NCI-H1930 (cell line): ENCODE measurements around the gene LEKR1.
"Not testable (repeated sequence)": the region's sequence is repeated elsewhere in the genome, so short reads cannot be mapped to it uniquely, and the experiment has no call there.

Experiments used
- DNase-seq, 2 experiments: peaks; one replicate each; lab custom pipeline; 2025; lab: John Stamatoyannopoulos, UW

The LEKR1 gene

DNA sequence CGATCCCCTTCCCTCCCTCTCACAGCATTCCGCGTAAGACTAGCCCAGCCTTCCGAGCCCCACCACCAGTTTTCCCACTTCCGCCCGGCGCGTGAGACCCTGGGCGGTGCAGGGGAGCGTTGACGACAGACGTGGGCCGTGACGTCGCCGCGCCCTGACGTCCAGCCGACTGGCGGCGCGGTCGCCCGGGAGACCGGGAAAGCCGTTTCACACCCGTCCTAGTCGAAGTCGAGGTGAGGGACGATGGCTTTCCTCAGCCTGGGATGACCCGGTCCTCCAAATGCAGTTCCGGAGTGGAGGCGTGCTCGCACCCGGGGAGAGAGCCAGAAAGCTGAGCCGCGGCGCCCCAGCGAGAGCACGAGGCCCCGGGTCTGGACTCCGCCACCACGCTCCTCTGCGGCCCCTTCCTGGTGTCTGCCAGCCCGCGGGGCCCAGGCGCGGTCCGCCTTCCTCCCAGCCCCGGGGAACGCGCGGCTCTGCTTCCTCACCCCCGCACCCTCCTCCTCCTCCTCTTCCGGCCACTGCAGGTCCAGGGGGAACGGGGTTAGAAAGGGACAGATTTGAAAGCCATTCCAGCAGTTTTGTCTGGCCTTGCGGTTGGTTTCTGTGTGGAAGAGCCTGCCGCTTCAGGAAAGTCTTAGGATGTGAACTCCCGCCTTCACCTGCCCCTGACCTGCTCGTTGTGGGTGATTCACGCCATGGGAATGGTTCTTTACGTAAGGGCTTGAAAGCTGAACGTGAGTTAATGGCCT, at the start of gene LEKR1:
TSS of gene LEKR1 (plus strand) at position 210 of the 752 bp plus-strand sequence. CDS start 2,977 bp downstream, outside the sequence.
- DNase-seq = peak; percentile 70 to 74

DNA sequence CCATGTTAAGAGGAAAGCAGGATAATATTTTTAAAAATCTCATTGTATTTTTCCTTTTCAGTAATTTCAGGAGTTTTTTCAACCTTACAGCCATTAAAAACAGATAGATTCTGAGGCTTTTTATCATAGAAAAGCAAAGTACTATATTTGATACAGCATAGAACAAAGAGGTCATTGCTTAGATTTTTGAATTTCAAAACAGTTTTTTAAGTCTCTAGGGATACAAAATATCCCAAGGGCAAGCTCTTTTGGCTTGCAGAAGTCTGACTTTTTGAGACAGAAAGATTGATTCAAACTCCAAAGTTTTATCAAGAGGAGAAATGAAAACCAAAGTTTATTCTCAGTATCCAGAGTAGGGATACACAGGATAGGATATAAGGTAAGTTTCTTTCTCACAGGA, 49.3 kb upstream of the LEKR1 start:
- DNase-seq = no peak

DNA sequence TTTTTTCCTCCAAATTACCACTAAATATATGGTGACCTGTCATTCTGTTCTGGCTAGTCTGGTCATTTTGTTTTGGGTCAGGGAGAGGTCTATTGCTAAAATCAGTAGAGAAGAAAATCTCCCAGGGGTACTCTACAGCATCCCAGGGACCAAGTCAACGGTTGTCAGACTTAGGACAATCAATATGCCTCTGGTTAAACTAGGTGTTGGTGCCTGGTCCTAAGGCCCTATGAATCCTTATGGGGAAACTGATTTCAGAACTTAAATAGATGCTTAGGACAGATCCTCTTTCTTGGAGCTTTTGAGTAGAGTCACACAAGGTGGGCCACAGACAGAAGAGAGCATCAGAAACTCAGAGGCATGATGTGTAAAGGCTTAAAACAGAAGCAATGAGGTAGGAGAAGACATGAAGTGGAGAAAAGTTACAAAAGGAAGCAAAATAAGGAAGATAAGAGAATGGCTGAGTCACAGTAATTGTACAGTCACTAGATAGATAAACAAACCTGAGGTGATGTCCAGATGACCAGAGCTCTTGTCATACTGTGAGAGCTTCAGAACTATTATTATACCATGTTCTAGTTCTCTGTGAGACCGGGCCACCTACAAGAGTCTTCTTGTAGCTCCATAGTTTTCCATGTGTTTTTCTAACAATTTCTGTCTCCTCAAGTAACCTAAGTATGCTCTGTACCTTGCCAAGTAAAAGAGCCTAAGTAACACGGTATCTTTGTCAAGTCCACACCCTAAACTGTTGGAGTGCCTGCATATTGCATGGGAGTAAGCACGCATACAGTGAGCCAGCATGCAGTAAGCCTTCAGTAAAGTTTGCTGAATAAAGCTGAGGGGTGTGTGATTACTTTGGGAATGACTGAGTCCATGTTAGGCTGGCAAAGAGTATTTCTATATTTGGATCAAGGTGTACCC, 44.6 kb upstream of the LEKR1 start:
- no peak for DNase-seq

DNA sequence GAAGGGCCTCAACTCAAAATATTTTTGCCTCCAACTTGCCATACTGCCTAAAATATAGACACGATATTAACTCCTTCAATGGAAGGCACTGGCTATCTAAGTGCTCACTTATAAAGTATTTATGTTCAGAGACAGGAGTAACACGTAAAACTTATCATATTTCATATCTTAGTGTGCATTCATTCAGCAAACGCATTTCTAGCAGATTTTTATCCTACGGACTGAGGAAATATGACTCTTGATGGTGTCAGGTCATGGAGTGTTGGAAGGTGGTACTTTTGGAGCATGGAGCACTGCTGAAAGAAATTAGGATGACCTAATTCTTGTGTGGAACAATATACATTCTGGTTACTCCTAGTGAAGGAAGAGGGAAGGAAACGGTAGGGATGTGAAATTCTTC, 43.8 kb upstream of the LEKR1 start:
- no peak for DNase-seq

DNA sequence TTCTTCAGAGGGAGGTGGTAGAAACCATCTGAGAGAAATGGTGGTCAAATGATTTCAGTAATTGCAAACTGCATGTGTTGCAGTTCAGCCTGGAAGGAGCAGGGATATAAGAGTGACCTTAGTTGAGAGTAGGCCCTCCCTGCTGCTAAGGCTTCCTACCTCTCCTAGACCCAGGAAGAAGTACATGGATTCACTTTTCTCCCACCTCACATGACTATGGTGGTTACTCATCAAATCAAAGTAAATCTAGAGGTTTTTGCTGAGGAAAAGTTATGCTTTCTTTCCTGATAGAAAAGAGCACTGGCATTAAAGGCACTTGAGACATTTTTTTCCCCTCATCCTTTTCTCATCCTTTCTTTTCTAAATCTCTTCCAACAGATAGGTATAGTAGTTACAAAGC, 43.2 kb upstream of the LEKR1 start:
- DNase-seq = no peak

DNA sequence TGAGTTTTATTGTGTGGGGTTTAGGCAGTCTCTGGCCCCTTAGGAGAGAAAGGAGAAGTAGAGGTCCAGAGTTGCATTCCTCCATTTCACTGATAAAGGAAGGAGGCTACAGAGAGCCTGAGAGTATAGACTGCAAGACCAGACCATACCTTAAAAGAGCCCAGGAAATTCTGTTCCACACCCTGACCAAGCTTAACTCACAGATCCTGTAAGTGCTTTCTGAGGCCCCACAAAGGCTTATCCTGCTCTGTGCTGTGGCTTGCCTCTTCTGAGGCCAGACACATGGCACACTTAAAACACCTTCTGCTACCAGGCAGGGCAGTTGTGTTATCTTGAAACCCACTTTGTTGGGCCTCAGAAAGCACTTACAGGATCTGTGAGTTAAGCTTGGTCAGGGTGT, 39.2 kb upstream of the LEKR1 start:
- no peak for DNase-seq

DNA sequence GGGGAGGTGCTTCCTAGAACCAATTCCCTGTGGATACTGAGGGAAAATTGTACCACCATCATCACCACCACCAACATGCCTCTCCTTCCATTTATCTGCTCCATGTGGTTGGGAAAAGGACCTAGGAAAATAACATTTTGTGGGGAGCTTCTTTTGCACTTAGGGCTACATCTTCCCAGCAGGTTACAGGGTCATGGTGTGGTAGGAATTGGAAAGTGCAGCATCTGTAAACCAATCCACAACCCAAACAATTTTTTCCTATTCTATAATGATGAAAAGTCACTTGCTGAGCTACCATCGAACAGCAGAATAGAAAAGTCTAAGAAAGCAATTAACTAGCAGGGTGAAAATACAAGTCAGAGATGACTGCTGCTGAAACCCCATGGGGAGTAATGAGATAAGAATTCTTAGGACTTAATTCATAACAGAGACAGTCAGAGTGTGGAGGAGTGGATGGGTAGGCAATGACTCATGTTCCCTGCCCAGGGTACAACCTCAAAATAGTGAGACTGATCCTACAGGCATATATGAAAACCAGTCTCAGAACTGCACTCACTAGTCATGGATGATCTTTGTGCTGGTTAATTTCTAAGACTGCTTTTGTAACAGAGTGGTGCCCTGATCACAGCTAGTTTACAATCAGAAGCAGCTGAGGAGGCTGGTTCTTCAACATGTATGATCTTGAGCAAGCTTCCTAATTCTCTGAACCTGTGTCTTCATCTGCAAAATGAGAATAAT, 38.1 kb upstream of the LEKR1 start:
- no peak for DNase-seq

DNA sequence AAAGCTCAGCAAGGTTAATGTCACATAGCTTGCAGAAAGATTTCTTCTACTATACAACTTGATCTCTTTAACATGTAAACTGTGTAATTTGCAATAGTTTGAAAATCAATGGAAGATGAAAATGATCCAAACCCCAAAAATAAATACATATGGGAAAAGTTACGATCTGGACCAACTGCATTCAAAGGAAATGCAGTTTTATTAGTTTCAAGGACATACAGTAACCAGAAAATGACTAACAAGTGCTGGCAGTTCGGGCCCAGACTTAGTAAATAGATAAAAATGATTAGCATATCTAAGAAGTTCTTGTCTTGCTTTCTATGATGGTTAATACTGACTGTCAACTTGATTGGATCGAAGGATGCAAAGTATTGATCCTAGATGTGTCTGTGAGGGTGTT, 37.3 kb upstream of the LEKR1 start:
- no peak for DNase-seq

DNA sequence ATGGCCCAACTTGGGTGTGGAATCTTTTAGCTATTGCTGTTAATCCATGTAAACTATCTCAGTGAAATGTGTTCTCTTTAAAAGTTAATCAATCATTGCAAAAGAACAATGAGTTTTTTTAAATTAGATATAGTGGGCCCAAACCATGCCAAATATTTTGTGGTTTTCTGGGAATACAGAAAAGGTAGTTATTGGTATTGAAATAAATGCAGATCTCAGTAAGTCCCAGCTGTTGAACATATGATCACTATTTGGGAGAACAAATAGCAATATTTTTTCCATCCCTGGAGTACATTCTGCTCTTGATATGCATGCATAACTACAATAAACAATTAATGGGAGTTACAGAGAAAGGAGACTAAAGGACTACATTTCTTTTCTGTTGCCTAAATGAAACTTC, 36.0 kb upstream of the LEKR1 start:
- DNase-seq = no peak

DNA sequence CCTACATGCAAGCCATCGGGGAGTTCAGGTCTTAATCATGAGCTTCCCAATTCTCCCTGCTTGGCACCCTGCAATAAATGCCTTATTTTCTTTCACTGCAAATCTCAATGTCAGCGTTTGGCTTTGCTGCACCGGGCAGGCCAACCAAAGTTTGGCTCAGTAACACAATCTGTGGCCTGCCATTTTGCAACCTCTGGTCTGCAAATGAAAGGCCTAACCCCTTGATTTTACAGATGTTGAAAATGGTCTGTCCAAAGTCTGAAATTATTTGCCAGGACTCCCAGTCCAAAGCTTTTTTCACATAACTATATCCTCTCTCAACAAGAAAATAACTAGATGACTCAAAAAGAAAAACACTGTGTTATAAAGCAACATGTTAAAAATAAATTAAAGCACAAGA, 34.0 kb upstream of the LEKR1 start:
- no peak for DNase-seq

DNA sequence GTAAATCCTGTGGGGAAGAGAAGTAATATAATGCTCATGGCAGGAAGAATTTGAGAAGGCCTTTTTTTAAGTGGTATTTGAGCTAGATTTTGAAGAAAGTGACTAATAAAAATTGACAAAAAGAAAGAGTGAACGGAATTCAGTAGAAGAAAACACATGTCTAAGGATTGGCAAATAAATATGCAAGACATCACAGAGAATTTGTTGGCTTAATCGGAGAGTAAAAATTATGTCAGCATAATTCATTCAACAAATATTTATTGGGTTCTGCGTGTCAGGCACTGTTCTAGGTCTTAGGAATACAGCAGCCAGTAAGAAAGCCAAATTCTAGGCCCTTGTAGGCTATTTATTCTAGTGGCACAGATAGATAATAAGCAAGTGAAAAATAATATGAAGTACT, 33.6 kb upstream of the LEKR1 start:
- no peak for DNase-seq

DNA sequence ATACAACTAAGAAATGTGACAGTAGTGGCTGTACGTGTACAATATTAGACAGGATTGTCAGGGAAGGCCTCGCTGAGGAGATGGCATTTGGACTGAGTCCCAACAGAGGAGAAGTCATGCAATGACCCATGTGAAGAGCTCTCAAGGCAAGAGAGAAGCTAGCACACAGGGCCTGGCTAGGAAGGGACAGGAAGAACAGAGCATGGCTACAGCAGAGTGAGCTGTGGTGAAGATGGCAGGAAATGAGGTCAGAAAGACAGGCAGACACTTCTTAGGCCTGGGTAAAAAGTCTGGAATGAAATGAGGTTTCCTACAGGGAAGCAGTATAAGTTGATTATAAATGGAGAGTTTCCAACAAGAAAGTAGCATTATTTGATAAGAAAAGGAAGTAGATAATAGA, 33.2 kb upstream of the LEKR1 start:
- no peak for DNase-seq

DNA sequence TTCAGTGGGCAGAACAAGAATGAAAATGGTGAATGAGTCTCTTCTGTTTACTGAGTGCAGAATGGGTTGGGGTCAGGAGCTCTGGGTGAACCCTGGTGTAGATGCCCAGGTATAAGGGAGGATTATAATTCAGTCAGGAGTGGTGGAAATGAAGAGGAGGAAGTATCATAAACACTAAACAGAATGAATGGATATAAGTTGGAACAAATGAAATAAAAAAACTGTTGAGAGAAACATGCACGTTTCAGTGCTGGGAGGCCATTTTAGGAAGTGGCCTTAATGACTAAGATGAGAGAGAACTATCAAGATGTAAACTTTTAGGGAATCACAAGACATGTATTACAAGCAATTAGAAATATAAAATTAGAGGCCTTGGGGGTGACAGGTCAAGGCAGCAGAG, 32.8 kb upstream of the LEKR1 start:
- no peak for DNase-seq

DNA sequence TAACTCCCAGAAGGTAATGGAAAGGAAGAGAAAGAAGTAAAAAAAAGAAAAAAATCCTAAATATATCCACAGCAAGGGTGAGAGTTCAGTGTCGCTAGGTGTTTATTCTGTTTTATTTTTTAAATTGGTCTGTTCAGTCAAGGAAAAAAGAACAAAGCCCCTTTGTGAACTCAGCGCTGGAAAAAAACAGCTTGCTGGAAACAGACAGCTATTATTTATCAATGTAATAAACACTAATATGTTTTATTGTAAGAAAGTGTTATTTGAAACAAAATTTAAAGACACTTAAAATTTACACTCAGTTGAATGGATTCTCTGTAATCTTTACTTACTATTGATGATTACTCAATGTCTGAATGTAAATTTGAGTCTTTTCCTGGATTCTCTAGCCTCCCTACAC, 32.3 kb upstream of the LEKR1 start:
- no peak for DNase-seq

DNA sequence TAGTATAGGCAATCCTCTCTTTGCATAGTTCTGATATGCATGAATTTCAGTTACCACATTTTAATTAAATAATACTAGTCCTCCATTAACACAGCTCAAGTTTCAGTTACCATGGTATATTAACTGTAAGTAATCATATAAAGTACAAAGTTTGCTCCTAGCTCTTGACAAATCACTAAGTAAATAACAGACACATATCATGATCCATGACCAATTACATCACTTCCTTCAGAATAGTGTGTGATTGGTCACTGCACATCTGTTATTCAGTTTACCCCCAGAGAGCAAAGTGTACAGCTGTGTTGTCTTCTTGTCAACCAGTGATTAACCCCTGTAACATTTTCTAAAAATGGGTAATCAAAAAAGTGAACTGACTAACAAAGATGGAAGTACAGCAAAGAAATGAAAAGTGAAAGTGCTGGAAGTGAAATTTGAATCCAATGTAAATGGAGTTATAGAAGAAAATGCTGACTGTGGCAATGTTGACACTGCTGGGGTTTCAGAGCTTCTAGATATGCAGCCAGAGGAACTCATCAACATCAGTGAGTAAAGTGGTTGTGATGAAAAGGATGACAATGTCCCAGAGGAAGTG, 30.2 kb upstream of the LEKR1 start:
- no peak for DNase-seq

DNA sequence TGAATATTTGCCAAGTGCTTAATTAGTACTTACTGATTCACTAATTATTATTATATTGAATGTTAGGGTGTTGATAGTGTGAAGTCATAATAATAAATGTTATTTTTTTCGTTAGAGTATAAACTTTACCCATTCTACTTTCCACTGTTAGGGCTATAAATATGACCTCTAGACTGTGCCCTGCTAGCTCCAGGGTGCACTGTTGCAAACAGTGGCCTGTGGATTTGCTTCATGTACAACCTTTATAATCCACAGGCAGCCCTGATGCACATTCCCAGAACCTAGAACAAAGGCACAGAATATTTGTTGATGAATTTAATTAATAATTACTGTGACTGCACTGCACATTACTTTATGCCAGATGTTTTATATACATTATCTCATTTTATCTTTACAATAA, 28.8 kb upstream of the LEKR1 start:
- DNase-seq = no peak

DNA sequence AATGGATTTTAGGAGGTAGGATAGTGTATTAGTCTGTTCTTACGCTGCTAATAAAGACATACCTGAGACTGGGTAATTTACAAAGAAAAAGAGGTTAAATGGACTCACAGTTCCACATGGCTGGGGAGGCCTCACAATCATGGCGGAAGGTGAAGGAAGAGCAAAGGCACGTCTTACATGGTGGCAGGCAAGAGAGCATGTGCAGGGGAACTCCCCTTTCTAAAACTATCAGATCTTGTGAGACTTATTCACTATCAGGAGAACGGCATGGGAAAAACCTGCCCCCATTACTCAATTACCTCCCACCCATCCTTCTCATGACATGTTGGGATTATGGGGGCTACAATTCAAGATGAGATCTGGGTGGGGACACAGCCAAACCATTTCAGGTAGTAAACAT, 25.9 kb upstream of the LEKR1 start:
- DNase-seq = not testable (repeated sequence)

DNA sequence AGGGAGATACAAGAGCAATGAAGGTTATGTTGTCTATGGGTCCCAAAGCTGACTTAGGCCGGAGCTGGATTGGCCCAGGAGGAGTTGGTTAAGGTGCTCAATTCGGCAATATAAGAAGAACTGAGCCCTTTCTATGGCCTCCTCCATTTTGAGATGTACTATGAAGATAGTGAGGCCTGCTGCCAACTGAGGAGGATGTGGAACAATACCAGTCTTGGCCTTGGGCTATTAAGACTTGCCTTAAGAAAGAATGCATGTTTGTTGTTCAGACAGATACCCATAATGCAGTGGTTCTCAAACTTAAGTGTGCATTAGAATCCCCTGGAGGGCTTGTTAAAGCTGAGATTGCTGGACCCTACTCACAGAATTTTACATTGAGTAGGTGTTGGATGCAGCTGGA, 24.4 kb upstream of the LEKR1 start:
- no peak for DNase-seq

DNA sequence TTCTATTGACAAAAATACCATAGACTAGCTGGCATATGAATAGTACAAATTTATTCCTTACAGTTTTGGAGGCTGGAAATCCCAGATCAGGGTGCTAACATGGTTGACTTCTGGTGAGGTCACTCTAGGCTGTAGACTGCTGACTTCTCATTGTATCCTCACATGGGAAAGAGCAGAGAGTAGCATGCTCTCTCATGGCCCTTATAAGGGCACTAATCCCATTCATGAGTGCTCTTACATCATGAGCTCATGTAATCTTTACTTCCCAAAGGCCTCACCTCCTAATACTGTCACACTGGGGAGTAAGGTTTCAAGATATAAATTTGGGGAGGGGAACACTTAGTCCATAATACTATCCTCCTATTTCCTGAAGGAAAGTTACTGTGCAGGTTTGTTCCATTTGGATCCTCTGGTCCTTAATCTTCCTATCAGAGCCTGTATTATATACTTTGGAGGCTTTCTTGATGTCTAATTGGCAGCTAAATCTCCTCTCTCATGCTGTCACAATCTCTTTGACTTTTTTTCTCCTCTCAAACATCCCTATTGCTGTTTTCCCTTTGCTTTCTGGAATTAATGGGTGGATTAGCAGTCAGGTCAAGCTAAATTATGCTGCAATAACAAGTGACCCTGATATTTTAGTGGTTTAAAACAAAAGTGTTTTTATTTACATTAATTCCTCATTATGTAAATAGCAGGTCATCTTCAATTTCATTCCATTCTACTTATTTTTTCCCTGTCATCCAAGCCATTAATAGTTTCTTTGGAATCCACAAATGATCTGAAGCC, 23.1 kb upstream of the LEKR1 start:
- DNase-seq = no peak

DNA sequence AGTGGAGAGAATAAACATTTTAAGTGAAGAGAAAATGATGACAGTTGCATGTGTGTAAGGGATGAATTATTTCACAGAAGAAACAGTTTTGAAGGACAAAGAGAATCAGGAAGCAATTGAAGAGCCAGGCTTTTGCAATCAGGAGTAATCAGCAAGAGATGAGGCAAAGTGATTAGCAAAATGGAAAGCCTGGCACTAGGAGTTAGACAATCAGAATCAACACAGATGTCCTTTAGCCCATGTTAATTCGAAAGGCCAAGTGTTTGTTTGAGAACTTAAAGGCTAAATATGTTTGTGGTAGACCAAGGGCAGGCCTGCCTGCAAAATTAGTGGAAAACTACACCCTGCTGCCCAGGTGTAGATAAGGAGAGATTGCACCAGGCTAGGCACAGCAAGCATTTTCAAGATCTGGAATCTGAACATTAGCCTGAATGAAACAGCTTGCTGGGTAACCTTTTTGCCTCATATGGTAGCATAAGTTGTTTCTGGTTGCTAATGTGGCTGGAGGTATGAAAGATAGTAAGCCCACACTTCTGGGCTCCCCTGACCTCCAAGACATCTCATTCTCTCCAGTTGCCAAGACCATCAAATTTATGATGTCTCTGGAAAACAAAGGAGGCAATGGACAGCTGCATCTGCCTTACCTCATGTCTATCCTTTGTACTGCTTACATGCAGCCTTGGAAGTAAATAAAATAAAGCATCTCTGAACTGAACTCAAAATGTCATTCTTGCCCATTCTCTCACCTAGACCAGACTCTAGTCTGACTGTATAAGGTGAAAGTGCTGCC, 22.0 kb upstream of the LEKR1 start:
- DNase-seq = no peak

DNA sequence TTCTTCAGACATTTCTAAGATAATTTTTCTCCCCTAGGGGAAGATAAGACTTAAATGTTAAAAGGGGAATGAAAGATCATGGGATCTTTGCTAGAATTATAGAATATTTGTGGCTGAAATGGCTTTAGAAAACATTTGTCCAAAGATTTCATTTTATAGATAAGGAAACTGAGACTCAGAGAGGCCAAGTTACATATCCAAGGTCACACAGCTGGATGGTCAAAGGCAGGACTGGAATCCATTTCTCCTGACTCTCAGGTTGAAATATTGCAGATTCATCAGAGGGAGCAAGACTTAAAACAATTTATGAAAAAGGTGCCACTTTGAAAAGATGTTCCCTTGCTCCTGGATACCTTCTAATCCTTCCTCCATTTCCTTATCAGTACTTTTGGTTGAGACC, 19.5 kb upstream of the LEKR1 start:
- DNase-seq = no peak
